ENCODE results near the gene HNRNPM.

The HNRNPM gene, protein sequence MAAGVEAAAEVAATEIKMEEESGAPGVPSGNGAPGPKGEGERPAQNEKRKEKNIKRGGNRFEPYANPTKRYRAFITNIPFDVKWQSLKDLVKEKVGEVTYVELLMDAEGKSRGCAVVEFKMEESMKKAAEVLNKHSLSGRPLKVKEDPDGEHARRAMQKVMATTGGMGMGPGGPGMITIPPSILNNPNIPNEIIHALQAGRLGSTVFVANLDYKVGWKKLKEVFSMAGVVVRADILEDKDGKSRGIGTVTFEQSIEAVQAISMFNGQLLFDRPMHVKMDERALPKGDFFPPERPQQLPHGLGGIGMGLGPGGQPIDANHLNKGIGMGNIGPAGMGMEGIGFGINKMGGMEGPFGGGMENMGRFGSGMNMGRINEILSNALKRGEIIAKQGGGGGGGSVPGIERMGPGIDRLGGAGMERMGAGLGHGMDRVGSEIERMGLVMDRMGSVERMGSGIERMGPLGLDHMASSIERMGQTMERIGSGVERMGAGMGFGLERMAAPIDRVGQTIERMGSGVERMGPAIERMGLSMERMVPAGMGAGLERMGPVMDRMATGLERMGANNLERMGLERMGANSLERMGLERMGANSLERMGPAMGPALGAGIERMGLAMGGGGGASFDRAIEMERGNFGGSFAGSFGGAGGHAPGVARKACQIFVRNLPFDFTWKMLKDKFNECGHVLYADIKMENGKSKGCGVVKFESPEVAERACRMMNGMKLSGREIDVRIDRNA

DNA sequence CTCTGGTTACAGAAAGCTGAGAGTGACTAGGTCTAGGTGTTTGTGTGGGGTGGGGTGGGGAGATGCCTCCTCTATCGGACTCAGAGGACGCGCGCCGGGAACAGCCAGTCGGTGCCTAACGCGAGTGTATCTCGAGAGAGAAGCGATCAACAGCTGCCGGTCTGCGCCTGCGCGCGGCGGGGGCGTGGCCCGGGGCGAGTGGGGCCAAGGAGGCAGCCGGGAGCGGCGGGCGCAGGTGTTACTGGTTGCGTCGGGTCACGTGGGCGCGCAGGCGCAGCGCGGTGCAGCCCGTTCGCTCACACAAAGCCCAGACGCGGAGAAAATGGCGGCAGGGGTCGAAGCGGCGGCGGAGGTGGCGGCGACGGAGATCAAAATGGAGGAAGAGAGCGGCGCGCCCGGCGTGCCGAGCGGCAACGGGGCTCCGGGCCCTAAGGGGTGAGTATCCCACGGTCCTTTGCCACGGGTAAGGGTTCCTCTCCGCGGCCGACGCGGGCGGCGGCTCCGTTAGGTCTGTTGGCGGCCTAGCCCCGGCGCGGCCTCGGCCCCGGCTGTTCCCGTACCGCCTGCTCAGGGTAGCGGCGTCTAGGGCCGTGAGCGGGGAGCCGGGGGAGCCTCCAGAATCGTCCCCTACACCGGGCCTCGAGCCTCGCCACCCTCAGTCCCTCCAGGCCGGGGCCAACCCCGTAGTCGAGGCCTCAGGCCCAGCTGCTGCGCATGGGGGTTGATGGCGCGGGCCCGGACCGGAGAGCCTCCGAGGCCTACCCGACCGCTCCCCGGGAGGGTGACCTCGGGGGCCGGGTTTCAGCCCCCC is at the start of gene HNRNPM:
TSS of gene HNRNPM (plus strand) at position 299 of the 811 bp plus-strand sequence. CDS start at position 323, 24 bp downstream.
- TF ChIP-seq, protein P1, sequence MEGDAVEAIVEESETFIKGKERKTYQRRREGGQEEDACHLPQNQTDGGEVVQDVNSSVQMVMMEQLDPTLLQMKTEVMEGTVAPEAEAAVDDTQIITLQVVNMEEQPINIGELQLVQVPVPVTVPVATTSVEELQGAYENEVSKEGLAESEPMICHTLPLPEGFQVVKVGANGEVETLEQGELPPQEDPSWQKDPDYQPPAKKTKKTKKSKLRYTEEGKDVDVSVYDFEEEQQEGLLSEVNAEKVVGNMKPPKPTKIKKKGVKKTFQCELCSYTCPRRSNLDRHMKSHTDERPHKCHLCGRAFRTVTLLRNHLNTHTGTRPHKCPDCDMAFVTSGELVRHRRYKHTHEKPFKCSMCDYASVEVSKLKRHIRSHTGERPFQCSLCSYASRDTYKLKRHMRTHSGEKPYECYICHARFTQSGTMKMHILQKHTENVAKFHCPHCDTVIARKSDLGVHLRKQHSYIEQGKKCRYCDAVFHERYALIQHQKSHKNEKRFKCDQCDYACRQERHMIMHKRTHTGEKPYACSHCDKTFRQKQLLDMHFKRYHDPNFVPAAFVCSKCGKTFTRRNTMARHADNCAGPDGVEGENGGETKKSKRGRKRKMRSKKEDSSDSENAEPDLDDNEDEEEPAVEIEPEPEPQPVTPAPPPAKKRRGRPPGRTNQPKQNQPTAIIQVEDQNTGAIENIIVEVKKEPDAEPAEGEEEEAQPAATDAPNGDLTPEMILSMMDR (IDR thresholded peaks at IDR 0.05): no peak
- Mint-ChIP-seq H3K4me1 (peaks cover 52% of the 10 kb centered on the region), H3K9me3 (no peaks in the 10 kb centered on the region), H3K4me3 (peak within 1 kb of the TSS; percentile 97), H3K27me3 (ENCODE audit: low read depth, poor library complexity) (no peaks in the 10 kb centered on the region), H3K27ac (peak within 1 kb of the TSS; percentile 100), H3K36me3 (ENCODE audit: low read depth) (peaks cover 25% of the 10 kb centered on the region)
- DNase-seq: peak; percentile 100

DNA sequence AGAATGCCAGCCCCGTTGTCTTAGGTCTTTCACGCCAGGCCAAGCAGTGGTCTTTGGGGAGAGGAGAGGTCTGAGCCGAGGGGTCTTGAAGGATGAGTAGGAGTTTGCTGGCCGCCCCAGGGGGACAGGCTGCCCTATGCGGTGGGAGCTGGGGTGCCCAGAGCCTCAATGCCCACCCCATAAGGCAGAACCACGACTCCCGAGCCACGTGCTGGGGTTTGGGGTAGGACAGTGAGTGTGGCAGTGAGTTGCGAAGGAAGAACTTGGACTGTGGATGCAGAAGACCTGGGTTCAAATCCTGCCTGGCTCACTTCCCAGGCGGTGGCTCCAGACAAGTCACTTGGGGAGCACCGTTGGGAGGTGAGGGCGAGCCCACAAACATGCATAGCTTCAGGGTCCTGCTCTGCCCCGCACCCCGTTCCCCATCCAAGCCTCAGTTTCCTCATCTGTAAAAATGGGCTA is 49.1 kb upstream of the HNRNPM start:
- Mint-ChIP-seq H3K4me3 (no peak overlapping the region), H3K27ac (peak overlapping the region; percentile 80), H3K27me3 (ENCODE audit: low read depth, poor library complexity) (no peaks in the 10 kb centered on the region), H3K36me3 (ENCODE audit: low read depth) (peaks cover 10% of the 10 kb centered on the region), H3K9me3 (no peaks in the 10 kb centered on the region), H3K4me1 (peaks cover 78% of the 10 kb centered on the region)
- DNase-seq: no peak
- TF ChIP-seq, protein P1 (IDR thresholded peaks at IDR 0.05): no peak

DNA sequence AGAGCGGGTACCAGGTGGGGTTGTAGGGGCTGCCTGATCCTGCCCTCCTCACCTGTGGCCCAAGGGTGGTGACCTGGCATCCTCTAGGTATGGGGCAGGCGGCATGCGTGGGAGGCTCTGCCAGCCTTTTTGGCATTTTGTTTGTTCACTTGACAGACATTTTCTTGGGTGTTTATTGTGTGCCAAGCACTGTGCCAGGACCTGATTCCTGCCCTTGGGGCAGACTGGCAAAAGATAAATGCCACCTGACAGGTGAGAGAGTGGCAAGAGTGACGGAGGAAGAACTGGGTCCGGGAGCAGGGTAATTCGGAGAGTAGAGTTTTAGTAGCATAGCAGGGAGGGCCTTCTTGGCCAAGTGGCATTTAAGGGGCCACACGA is 48.6 kb upstream of the HNRNPM start:
- Mint-ChIP-seq H3K36me3 (ENCODE audit: low read depth) (peaks cover 10% of the 10 kb centered on the region), H3K4me3 (no peak overlapping the region), H3K27ac (peak overlapping the region; percentile 81), H3K4me1 (peaks cover 73% of the 10 kb centered on the region), H3K27me3 (ENCODE audit: low read depth, poor library complexity) (no peaks in the 10 kb centered on the region), H3K9me3 (no peaks in the 10 kb centered on the region)
- DNase-seq: no peak
- TF ChIP-seq, protein P1 (IDR thresholded peaks at IDR 0.05): no peak

DNA sequence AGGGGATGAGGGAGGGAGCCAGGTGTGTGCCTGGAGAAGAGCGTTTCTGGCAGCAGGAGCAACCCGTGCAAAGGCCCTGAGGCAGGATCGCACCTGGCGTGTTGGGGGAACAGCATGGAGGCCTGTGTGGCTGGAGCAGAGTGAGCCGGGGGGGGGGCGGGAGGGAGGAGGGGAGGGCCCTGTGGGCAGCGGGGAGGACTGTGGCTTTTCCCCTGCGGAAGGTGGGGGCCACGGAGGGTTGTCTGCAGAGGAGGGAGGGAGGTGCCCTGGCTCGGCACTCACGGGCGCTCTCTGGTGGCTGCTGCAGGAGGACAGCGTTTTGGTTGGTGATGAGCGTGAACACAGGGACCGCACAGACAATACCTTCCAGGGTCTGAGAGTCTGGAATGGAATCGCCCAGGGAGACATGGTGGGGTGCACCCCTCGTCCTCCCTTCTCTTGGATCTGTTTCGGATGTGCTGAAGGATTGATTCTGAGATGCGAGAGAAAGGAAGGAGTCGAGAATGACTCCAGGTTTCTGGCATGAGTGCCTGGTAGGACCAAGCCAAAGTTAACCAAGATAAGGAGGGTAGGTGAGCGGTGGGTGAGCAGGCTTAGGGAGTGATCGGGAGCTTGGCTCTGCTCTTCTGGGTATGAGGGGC is 48.1 kb upstream of the HNRNPM start:
- Mint-ChIP-seq H3K4me3 (peak overlapping the region; percentile 71), H3K9me3 (no peaks in the 10 kb centered on the region), H3K27me3 (ENCODE audit: low read depth, poor library complexity) (no peaks in the 10 kb centered on the region), H3K4me1 (peaks cover 71% of the 10 kb centered on the region), H3K27ac (peak overlapping the region; percentile 99), H3K36me3 (ENCODE audit: low read depth) (peaks cover 12% of the 10 kb centered on the region)
- TF ChIP-seq, protein P1 (IDR thresholded peaks at IDR 0.05): peak; percentile 35
- DNase-seq: peak; percentile 66

DNA sequence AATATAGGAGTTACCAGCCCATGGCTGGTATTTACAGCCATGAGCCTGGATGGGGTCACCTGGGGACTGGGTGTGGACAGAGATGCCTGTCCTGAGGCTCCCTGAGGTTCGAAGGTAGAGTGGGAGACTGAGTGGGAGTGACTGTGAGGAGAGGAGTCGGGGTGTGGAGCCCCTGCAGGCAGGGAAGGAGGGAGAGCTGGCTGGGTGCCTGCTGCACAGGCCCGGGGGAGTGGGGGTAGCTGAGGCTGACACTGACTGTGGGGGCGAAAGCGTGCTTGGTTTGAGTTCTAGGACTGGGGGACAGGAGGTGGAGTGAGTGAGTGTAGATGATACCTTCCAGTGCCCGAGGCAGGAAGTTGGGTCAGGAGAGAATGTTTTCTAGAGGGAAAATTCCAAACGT is 47.5 kb upstream of the HNRNPM start:
- DNase-seq: no peak
- Mint-ChIP-seq H3K9me3 (no peaks in the 10 kb centered on the region), H3K4me1 (peaks cover 68% of the 10 kb centered on the region), H3K4me3 (peak overlapping the region; percentile 71), H3K27ac (peak overlapping the region; percentile 99), H3K36me3 (ENCODE audit: low read depth) (peaks cover 17% of the 10 kb centered on the region), H3K27me3 (ENCODE audit: low read depth, poor library complexity) (no peaks in the 10 kb centered on the region)
- TF ChIP-seq, protein P1 (IDR thresholded peaks at IDR 0.05): no peak
